LNCAP (cell line): Measurements from ENCODE around the gene DISP3.

Experiments used
- TF ChIP-seq, protein P1 (sequence below): fragments of 450-650 bp; IDR thresholded peaks from 2 replicates; pipeline ENCODE4 v1.5.1; 2017; ENCODE audit warnings: mild to moderate bottlenecking

Gene DISP3

DNA sequence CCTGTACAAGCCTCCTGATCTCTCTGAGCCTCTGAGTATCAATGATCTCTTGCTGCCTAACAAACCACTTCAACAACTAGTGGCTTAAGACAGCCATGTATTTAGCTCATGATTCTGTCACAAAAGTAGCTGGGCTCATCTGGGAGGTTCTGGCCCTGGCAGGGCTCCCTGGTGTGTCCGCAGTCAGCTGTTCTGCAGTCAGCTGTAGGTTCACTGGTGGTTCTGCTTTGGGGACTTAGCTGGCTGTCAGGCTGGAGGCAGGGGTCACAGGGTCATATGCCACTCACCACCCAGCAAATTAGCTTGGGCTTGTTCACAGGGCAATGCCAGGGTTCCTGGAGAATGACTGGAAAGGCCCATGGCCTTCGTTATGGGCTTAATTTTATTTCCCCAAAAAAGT is 64.8 kb downstream of the DISP3 start:
- TF ChIP-seq, protein P1, sequence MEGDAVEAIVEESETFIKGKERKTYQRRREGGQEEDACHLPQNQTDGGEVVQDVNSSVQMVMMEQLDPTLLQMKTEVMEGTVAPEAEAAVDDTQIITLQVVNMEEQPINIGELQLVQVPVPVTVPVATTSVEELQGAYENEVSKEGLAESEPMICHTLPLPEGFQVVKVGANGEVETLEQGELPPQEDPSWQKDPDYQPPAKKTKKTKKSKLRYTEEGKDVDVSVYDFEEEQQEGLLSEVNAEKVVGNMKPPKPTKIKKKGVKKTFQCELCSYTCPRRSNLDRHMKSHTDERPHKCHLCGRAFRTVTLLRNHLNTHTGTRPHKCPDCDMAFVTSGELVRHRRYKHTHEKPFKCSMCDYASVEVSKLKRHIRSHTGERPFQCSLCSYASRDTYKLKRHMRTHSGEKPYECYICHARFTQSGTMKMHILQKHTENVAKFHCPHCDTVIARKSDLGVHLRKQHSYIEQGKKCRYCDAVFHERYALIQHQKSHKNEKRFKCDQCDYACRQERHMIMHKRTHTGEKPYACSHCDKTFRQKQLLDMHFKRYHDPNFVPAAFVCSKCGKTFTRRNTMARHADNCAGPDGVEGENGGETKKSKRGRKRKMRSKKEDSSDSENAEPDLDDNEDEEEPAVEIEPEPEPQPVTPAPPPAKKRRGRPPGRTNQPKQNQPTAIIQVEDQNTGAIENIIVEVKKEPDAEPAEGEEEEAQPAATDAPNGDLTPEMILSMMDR: no peak

DNA sequence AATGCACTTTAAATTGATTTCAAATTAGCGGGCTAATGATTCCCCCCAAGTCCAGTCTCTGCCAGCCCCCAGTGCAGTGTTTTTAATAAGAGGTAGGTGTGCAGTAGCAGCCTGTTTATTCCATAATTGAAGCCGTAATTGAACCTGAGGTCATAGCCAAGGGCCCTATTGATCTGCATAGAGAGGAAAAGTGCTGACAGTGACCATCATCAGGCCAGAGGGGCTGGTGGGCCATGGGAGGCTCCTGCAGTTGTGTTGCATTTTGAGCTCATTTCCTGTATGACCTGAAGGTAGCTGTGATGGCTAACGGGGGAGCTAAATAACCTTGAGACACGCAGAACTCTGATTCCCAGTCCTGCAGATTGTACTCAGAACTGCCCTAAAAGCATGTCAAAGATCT is 67.5 kb downstream of the DISP3 start:
- TF ChIP-seq, protein P1: no peak

DNA sequence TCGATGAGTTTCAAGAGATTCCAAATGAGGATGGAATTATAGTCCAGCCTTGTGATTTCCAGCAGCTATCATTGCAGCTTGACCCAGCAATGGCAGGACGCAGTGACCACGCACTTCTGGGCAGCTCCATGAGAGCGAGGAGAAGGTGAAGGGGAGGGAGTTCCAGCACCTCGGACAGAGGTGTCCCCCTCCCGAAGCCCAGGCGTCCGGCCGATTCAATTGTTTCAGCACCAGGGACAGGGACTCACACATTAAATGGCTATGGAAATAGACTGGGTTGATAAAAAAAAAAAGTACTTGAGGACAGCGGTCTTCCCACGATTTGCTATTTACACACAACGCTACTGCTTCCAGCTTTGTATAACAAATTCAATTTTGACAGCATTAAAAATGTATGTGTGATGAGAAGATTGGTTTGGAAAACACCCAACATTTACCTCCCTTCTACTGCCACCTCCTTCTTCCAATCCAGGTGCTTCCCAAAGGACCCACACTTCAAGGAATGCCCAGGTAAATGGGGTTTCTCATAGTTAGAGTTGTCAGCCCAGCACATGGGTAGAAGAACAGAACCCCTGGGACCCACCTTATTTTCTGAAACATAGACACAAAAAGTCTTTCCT is 71.8 kb downstream of the DISP3 start:
- TF ChIP-seq, protein P1: no peak

DNA sequence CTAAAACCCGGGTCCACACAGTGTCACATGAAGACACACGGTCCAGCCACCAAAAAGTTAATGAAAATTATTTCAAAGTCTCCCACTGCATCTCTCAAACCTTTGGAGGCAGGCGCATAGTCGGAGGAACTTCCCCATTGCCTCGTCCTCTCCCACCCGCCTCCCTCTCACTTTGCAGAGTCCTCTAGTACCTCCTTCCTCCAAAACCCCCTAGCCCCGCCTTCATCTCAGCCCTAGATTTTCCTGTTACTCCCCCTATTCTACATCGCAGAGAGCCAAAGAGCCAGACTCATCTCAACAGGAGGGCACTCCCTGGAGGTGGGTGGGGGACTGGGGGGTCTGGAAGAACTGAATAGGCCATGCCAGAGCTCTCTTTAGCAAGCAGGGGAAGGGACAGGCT is 79.3 kb downstream of the DISP3 start:
- TF ChIP-seq, protein P1: no peak

DNA sequence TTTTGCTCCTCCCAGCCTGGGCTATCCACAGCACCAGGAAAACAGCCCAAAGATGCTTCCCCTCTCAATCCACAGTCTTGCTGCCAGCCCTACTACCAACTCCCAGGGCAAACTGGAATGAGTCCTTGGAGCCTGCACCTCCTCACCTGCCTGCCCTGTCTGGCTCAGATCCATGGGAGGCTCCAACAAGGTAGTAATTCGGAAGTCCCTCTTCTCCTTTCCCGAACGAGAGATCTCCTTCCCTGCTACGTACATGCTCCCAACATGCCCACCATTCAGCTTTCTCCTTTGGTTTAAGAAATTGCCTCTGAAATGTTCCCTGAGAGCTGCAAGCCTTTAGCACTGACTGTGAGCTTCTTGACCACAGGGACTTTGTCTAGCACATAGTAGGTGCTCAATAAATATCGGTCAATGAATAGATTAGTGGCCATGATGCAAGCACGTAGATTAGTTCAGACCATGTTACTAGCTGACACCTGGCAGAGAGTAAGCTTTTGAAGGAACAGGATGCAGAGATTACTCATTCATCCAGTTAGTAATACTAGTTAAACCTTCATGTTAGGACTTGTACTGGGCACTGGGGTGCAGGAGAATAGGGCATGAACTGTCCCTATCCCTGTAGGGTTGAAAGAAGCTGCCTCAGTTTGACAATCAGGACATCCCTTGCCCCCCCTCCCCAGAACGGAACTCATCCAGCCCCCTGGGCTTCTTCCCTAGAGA is 80.1 kb downstream of the DISP3 start:
- TF ChIP-seq, protein P1: no peak

DNA sequence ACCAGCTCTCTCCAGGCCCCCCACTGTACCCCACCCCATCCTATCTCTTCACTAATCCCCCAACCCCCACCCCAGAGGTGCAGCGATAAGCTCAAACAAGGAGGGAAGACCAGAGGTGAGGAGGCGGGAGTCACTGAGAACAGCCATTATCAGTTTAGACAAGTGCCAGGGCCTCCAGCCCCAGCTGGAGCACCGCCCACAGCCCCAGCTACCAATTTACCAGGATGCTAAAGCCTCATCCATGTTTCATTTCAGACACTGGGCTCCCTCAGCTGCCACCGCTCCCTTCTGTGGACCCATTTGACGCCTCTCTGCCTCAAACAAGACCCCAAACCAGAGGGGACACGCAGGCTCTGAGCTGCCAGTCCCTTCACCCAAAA is 80.6 kb downstream of the DISP3 start:
- TF ChIP-seq, protein P1: no peak

DNA sequence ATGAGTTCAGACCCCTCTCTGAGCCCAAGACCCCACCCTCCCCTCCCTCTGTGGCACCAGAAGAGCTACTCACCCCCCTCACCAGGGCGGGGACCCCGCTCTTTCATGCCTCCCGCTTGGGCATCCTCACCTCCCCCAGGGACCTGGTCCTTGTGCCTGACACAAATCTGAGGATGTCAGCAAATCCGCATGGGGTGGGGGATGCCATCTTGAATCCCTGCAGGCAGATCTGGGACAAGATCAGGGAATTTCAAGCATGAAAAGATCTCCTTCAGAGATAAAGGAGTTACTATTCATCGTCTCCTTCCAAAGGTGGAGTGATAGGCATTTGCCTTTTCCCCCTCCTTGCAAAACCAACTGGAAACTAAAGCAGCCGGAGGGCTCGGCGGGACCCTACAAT is 81.1 kb downstream of the DISP3 start:
- TF ChIP-seq, protein P1: no peak
